NCI-H187 (cell line): ENCODE measurements around the gene GABRG2.
"Not testable (repeated sequence)": the region's sequence is repeated elsewhere in the genome, so short reads cannot be mapped to it uniquely, and the experiment has no call there.

Experiments
- DNase-seq, 2 experiments: peaks; one replicate each; lab custom pipeline; 2025; lab: John Stamatoyannopoulos, UW

Gene GABRG2

DNA sequence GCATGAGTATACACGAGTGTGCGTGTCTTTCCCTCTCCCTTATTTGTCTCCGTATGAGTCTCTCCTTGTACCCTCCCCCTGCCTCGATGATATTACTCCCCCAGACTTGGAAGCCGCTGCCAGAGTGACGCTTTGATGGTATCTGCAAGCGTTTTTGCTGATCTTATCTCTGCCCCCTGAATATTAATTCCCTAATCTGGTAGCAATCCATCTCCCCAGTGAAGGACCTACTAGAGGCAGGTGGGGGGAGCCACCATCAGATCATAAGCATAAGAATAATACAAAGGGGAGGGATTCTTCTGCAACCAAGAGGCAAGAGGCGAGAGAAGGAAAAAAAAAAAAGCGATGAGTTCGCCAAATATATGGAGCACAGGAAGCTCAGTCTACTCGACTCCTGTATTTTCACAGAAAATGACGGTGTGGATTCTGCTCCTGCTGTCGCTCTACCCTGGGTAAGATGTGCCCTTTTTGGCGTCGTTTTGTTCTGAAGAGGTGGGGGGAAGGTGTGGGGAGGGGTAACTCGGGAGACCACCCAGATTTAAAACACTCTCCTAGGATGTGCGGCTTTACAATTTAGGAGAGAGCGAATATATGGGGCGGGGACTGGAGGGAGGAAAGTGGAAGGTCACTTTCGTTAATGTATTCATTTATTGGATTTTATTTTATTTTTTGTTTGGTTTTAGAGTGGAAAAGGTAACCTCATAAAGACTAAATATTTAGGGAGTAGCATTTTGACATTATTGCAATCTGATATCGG, at the start of gene GABRG2:
Gene GABRG2, plus strand, starts transcription at position 119 of the 757 bp plus-strand sequence. Its CDS starts 227 bp downstream, at position 346.
- no peak for DNase-seq

DNA sequence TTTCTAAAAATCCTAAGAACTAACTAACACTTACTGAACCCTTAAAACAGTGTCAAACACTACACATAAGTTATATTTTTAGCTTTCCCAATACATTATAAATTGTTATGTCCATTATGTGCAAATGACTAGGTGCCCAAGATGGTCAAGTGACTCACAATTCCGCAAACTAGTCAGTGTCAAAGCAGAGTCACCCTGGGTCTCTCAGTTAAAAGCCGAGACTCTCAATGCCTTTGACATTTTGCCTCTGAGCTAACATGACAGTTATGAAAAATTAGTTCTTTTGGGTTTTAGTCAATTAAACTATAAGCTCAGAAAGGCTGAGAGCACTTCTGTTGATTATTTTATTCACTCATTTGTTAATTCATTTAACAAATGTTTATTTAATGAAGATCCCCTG, 42.3 kb upstream of the GABRG2 start:
- no peak for DNase-seq

DNA sequence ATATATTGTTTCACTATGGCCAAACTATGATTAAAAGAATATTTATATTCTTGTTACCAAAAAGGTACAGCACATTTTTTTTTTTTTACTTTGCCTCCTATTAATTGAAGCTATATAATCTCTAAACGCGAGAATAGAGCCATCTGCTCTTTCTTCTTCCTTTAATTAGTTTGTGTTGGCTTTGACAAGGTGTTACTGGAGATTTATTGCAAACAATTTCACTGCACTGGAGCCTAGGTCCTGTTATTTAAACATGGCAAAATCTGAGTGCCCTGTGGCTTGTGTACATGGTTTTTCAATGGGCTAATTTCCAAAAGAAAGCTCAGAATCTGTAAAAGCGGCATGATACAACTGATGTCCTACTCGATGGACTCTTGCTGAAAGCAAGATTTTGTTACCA, 40.8 kb upstream of the GABRG2 start:
- DNase-seq: no peak

GRCh38 chr5:162037431-162037830, 30.1 kb upstream of the GABRG2 start:
- DNase-seq: no peak

DNA sequence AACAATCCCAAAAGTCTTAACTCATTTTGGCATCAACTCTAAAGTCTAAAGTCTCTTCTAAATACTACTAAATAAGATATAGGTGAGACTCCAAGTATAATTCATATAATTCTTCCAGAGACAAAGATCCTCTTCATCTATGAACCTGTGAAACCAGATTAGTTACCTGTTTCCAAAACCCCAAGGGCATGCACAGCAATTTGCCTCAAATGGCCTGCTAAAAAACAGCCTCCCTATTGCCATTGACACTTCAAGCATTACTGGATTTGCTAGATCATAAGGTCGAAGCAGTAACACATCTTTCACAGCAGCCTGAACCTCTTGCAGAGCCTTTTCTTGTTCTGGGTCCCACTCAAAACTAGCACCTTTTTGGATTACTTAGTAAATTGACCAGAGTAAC, 20.3 kb upstream of the GABRG2 start:
- no peak for DNase-seq

DNA sequence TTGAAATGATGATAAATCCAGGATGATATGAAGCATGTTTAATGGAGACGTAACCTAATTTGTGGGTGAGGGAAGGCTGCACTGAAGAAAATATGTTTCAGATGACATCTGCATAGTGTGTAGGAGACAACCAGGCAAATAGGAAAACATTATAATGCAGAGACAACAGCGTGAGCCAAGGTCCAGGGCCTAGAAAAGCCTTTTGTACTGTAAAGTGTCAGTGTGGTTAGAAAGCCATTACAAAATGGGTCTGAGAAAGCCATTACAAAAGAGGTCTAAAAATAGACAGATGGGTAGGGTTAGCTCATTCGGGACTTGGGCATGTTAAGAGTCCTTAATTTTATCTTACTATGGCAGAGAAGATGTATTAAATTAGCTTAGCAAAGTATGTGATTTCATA, 14.9 kb upstream of the GABRG2 start:
- DNase-seq: peak in 1 of 2 experiments; percentile 1

DNA sequence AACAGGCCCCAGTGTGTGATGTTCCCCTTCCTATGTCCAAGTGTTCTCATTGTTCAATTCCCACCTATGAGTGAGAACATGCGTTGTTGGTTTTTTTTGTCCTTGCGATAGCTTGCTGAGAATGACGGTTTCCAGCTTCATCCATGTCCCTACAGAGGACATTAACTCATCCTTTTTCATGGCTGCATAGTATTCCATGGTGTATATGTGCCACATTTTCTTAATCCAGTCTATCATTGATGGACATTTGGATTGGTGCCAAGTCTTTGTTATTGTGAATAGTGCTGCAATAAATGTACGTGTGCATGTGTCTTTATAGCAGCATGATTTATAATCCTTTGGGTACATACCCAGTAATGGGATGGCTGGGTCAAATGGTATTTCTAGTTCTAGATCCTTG, 12.5 kb upstream of the GABRG2 start:
- DNase-seq: not testable (repeated sequence)

DNA sequence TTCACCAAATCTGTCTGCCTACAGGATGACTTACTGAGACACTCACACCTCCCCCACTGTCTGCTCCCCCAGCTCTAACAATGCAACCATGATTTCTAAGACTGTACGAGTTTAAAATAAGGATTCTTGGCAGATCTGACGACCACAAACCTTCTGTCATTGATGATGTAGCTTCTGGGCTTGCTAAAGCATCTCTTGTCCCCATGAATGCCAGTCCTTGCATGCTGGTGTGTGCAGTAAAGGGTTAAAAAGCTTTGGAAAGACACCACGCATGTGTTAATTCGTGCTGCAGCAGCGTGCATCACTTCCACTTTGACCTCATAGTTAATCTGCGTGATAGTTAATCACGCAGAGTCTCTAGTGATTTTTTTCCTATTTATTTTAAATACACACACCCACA, 411 bp upstream of the GABRG2 start:
- DNase-seq: no peak

DNA sequence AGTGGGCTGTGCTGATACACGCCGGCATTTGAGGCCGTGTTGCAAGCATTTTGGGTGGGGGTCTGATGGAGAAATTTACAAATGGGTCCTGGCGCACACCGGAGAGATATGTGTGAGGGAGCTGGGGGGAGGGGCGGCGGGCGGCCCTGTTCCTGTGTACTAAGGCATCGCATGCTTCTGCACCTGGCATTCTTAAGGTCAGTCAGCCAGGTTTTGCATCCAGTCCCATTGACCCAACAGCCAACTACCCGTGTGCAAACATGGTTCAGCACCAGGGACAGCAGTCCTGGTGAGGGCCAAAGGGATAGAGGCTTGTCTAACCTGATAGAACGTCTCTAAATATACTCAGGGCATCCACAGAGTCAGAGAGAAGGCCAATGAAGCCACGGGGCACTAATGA, 839 bp downstream of the GABRG2 start:
- no peak for DNase-seq

- no peak for DNase-seq
These were observed 1.4 kb downstream of the GABRG2 start for GRCh38 chr5:162068936-162069335.

- no peak for DNase-seq
These were observed 11.2 kb downstream of the GABRG2 start for GRCh38 chr5:162078805-162079204.

GRCh38 chr5:162091336-162091735, 23.8 kb downstream of the GABRG2 start:
- no peak for DNase-seq

- DNase-seq: no peak
These were observed 28.9 kb downstream of the GABRG2 start for GRCh38 chr5:162096448-162096847.

DNA sequence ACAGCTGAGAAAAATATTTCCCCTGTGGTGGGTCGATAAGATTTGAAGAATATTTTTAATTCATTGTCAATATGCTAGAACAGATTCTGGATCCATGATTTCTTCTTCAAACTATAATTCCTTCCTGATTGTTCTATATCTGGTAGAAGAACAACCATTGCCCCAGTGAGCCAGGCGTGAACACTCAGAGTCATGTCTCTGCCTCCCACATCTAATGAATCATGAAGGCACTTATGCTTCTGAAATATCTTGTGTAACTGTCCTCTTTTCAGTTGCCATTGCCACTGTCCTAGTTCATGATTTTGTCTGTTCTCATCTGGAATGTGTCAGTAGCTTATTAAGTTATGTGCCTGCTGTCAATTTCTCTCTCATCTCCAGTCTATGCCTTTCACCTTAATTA, 40.0 kb downstream of the GABRG2 start:
- no peak for DNase-seq

DNA sequence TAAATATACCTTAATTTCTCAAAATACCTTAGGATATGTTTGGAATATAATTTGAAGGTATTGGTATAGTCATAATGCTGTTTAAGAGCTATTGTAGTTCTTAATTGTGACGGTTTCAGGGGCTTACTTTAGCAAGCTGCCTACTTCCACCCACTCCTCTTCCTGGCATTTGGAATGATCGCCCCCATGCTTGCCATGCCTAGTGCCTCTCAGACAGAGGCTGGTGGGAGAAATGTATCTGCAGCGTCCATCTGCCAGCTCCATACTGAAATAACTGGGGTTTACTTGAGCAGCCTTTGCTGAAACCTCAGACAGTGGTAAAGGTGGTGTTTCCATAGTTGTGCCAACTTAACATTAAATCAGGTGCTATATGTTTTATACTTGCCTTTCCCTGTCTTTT, 52.2 kb downstream of the GABRG2 start:
- no peak for DNase-seq

- DNase-seq: peak in 1 of 2 experiments; percentile 12
These were observed 60.5 kb downstream of the GABRG2 start for GRCh38 chr5:162128117-162128516.

DNA sequence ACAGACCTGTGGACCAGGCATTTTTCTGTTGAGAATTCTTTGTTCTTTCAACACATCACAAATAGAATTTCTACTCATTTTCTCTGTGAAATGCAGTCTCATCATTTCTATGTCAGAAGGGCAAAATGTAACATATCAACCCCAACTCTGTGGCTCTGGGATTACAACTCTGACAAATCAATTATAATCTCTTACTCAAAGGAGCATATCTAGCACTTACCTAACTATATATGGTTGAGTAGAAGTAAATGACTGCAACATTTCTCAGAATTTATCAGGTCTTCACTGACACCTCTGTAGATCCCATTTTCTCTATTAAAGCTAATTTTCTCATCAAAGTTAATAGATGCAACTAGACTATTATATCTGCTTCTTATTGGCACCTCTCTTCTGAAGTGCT, 64.8 kb downstream of the GABRG2 start:
- no peak for DNase-seq

DNA sequence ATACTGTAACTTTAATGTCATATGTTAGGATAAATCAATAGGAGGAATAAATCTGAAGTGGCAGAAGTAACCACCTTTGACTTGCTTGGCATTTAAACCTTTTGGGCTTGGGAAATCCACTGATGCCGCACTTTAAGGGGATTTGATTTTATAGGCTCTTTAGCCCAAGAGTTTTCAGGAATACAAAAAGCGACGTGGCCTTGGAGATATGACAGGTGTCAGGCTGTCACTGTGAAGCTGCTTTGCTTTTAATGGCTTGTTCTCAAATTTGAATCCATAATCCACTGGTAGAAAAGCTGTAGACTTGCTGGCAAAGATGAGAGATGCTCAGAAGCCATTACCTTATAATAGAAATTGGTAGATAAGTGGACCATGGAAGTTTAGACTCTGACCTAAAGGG, 71.6 kb downstream of the GABRG2 start:
- no peak for DNase-seq

DNA sequence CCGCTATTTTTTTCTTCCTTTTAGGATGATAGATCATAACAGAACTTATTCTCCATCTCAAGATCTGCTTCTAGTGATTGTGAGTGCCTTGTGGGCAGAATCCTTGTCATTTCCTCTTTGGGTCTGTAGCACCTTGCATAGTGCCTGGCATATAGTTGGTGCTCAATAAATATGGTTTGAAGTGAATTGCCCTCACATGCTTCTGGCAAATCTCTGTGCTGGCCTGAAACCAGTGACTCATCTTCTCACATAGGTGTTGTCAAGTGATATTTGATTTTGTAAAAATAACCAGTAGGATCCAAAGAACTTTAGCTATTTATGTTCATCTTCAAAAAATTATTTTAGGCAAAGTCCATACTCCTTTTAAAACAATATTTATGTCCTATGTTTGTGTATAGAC, 86.7 kb downstream of the GABRG2 start:
- no peak for DNase-seq

GRCh38 chr5:162160401-162160800, 92.8 kb downstream of the GABRG2 start:
- no peak for DNase-seq

DNA sequence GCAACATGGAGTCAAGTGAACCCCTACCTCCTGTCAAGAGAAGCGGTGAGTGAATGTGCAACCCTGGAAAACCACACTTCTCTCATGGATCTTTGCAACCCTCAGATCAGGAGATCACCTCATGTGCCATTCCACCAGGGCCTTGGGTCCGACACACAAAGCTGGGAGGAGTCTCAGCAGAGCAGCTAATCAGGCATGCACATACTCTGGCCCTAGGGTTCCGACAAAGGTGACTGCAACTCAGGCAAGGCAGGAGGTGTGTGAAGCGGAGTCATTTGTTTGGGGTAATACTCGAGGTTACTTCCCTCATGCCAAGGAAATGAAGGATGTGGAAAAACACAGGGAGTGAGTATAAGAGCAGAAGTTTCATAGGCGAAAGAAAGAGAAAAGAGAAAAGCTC, 96.1 kb downstream of the GABRG2 start:
- DNase-seq: no peak

GRCh38 chr5:162174358-162174974, 106.9 kb downstream of the GABRG2 start:
- DNase-seq: no peak

DNA sequence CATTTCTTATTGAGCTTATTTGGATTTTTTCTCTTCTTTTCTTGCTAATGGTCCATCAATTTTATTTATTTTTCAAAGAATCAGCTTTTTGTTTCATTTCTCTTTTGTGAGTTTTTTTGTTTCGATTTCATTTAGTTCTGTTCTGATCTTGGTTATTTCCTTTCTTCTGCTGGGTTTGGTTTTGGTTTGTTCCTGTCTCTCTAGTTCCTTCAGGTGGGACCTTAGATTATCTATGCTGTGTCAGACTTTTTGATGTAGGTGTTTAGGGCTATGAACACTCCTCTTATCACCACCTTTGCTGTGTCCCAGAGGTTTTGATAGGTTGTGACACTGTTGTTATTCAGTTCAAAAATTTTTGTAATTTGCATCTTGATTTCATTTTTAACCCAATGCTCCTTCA, 119.8 kb downstream of the GABRG2 start:
- DNase-seq: no peak

- DNase-seq: no peak
These were observed 122.1 kb downstream of the GABRG2 start for GRCh38 chr5:162189719-162190118.
